DMS114 treated with DMSO at 0.1 percent for 48 hours (cell line): ENCODE data around the gene OR52E1.

Source experiments
- DNase-seq: peaks from one replicate; lab custom pipeline; 2025; ENCODE audit not compliant: unreplicated experiment; lab: John Stamatoyannopoulos, UW

Gene OR52E1

GRCh38 chr11:5115339-5115738 lies 46.0 kb downstream of the OR52E1 start:
- no peak for DNase-seq

GRCh38 chr11:5117588-5117987 lies 48.2 kb downstream of the OR52E1 start:
- DNase-seq = no peak

GRCh38 chr11:5118893-5119292 lies 49.5 kb downstream of the OR52E1 start:
- no peak for DNase-seq
